Left ventricle myocardium inferior (tissue), 1 donor: ENCODE data around the gene ANKRD10. TPM values are rescaled to one million over a fixed set of nuclear protein-coding genes. Genes with fewer than 3 reads are reported as not detected.
"Not testable (repeated sequence)": the region's sequence is repeated elsewhere in the genome, so short reads cannot be mapped to it uniquely, and the experiment has no call there.

Experiments used
- DNase-seq: peaks from one replicate; pipeline ENCODE4 v3.0.0-alpha.2; 2020
- H3K27ac ChIP-seq: fragments of 200-600 bp; replicated peaks from 2 replicates; pipeline ENCODE4 v1.8.0; 2021
- H3K27me3 ChIP-seq: fragments of 200-600 bp; 2 replicates; pipeline ENCODE4 v1.8.0; 2021; ENCODE audit warnings: low read depth
- H3K36me3 ChIP-seq: fragments of 200-600 bp; 2 replicates; pipeline ENCODE4 v1.8.0; 2021
- H3K4me1 ChIP-seq: fragments of 200-600 bp; 2 replicates; pipeline ENCODE4 v1.8.0; 2021
- H3K4me3 ChIP-seq: fragments of 200-600 bp; 2 replicates; pipeline ENCODE4 v1.8.0; 2021; ENCODE audit warnings: mild to moderate bottlenecking, moderate library complexity
- H3K9me3 ChIP-seq: fragments of 200-600 bp; replicated peaks from 2 replicates; pipeline ENCODE4 v1.8.0; 2021
- intact Hi-C: fragments of 100-400 bp; cut with micrococcal nuclease; formaldehyde crosslinking; loops from one replicate; pipeline ENCODE4 v1.11.0; 2022
- total RNA-seq: library from RNA; stranded (reverse); fragmentation: NEBNext Ultra II Directional; extraction: Animal tissue kit (Norgen Biotek cat#: 25700); gene quantifications from one replicate; pipeline ENCODE4 v1.2.1, GENCODE V29; 2021
- TF ChIP-seq, protein P1 (sequence below): fragments of 200-600 bp; IDR thresholded peaks from 2 replicates; pipeline ENCODE4 v1.8.0; 2021; ENCODE audit warnings: antibody characterized with exemption, mild to moderate bottlenecking, borderline replicate concordance
- donor health status: DM: no; HTN: yes; CAD: no; lungs with severe emphysema.

Gene ANKRD10
- total RNA-seq, 1 donor from 2014 or later, result 45.9 TPM

DNA sequence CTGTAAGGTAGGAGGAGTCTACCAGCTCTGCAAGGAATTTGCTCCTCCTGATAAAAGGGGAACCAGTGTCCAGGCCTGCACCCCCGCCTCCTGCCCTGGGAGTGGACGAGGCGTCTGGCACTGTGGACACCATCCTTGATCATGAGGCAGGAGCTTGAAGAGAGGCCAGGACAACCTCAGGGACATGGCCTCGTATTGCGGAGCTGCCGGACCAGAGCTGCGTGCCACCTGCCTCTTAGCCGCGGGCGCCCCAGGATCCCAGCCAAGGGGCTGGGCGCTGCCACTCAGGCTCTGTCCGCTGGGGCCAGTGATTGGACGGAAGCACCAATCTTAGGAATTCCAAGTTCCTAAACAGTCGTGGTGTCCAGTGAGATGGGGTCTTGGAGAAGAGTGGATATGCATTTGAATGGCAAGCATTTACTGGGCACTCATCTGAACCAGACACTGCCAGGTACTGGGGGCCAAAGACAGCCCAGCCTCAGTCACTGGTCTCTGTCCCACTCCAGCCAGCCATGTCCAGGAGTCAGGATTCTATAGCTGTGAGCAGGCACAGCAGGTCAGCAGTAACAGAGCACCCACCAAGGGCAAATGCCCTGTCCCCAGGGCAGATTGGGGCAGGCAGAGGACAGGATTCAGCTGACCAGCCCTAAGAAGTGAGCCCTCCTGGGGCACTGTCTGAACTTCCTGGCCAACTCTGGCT is 39.1 kb upstream of the ANKRD10 start:
- Histone ChIP-seq H3K9me3 (no peaks in the 10 kb centered on the region), H3K36me3 (no peaks in the 10 kb centered on the region), H3K27ac (no peak overlapping the region), H3K4me3 (no peak overlapping the region), H3K4me1 (peaks cover 7% of the 10 kb centered on the region), H3K27me3 (no peaks in the 10 kb centered on the region)
- DNase-seq, result no peak
- TF ChIP-seq, protein P1, sequence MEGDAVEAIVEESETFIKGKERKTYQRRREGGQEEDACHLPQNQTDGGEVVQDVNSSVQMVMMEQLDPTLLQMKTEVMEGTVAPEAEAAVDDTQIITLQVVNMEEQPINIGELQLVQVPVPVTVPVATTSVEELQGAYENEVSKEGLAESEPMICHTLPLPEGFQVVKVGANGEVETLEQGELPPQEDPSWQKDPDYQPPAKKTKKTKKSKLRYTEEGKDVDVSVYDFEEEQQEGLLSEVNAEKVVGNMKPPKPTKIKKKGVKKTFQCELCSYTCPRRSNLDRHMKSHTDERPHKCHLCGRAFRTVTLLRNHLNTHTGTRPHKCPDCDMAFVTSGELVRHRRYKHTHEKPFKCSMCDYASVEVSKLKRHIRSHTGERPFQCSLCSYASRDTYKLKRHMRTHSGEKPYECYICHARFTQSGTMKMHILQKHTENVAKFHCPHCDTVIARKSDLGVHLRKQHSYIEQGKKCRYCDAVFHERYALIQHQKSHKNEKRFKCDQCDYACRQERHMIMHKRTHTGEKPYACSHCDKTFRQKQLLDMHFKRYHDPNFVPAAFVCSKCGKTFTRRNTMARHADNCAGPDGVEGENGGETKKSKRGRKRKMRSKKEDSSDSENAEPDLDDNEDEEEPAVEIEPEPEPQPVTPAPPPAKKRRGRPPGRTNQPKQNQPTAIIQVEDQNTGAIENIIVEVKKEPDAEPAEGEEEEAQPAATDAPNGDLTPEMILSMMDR, result no peak
- intact Hi-C loops, result no loop called here

DNA sequence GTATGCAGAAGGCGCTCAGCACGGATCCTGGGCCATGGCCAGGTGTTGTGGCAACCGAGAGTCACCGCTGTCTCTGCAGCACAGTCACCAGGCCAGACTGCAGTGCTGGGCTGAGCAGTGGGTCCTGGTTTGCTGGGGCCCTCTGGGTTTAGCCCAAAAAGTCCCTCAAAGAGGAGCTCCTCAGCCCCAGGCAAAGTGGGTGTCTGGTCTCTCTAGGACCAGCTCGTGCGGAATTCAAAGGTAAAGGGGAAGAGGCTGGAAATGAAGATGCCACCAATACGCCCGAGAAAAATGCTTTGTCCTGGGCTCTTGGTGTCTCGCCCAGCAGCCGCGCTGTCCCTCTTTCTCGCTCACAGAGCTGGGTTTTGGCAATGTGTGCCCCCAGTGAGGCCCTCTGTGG is 38.5 kb upstream of the ANKRD10 start:
- TF ChIP-seq, protein P1, result no peak
- H3K36me3 ChIP-seq, result no peaks in the 10 kb centered on the region
- H3K27ac ChIP-seq, result no peak overlapping the region
- DNase-seq, result no peak
- no peaks in the 10 kb centered on the region for H3K9me3 ChIP-seq
- H3K4me3 ChIP-seq, result no peak overlapping the region
- H3K27me3 ChIP-seq, result no peaks in the 10 kb centered on the region
- intact Hi-C loops, result no loop called here
- peaks cover 7% of the 10 kb centered on the region for H3K4me1 ChIP-seq

DNA sequence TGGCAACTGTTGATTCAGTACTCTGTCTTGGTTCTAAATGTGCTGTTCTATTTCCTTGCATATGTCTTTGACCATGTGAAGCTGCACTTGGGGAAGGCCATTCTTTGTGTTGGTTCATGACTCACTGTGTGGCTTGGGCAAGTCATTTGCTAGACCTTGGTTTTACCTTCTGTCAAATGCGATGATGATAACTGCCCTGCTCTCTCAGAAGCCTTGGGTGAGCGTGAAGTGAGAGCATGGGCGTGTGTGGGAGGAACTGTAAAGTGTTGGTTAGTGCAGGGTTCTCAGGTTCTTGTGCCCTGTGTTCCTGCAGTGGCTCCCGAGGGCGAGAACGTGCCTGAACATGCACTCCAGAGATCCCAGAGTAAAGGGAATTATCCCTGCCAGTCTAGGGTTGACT is 37.3 kb upstream of the ANKRD10 start:
- H3K27me3 ChIP-seq, intact Hi-C loops: not testable (repeated sequence)

DNA sequence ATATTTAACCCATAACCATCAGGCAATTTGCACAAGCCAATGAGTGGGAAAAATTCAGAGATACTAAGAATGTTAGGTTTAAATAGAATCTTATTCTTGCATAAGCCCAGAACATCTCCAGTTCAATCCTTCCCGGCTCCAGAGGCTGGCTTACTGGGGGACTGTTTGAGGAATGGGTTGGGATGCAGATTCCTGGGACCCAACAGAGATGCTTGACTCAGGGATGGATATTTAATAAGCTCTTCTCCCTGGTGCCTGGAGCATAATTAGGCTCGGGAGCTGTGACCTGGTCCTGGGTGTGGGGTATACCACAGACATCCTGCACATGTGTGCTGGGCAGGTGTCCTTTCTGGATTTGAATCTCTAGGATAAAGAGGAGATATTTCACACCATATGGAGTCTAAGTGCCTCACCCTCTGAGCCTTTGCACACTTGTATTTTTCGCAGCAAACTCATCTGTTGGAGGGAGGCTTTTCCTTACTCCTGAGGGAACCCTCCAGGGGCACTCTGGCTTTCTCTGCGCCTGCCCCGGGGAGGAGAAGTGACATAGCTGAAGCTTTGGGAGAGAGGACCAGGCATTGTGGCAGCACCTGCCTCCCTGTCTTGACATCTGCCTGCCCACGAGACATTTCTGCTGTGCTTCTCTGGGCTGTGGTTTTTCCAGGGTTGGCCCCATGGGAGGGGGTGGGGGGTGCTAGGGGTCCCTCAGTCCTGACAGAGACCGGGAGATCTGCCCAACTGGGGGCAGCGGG is 36.1 kb upstream of the ANKRD10 start:
- Histone ChIP-seq H3K9me3 (no peaks in the 10 kb centered on the region), H3K36me3 (no peaks in the 10 kb centered on the region), H3K4me3 (no peak overlapping the region), H3K27me3 (no peaks in the 10 kb centered on the region), H3K4me1 (peaks cover 7% of the 10 kb centered on the region), H3K27ac (no peak overlapping the region)
- DNase-seq, result no peak
- intact Hi-C loops, result no loop called here
- TF ChIP-seq, protein P1, result no peak

More for the DNA sequence above, 37.3 kb upstream of the ANKRD10 start:
- H3K9me3 ChIP-seq, H3K27ac ChIP-seq, H3K36me3 ChIP-seq, DNase-seq, H3K4me1 ChIP-seq, H3K4me3 ChIP-seq: not testable (repeated sequence)

DNA sequence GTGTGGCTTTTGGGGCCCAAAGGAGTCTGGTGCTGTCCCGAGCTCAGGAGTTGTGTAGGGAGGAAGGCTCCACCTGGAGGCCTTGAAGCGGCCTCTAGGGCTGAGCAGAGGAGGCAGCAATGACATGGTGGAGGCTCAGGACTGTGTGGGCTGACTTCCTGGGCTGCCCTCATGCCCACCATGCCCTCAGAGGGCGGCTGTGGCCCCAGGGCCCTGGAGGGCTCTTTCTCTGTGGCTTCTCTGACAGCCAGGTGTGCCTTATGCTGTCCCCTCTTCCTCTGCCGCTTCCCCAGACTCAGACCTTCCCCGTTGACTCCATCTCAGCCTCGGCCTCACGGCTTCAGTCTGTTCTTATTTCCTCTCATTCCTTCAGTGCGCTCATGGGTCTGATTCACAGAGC is 35.5 kb upstream of the ANKRD10 start:
- Histone ChIP-seq H3K36me3 (no peaks in the 10 kb centered on the region), H3K4me3 (no peak overlapping the region), H3K27me3 (no peaks in the 10 kb centered on the region), H3K4me1 (peaks cover 6% of the 10 kb centered on the region), H3K27ac (no peak overlapping the region), H3K9me3 (no peaks in the 10 kb centered on the region)
- intact Hi-C loops, result no loop called here
- TF ChIP-seq, protein P1, result no peak
- no peak for DNase-seq

DNA sequence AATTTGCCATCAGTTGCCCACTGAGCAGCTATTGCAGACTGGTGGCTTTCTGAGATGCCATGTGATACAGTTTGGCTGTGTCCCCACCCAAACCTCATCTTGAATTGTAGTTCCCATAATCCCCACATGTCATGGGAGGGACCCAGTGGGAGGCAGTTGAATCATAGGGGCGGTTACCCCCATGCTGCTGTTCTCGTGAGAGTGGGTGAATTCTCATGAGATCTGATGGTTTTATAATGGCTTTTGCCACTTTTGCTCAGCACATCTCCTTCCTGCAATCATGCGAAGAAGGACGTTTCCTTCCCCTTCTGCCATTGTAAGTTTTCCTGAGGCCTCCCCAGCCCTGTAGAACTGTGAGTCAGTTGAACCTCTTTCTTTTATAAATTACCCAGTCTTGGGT is 34.8 kb upstream of the ANKRD10 start:
- H3K4me3 ChIP-seq, result no peak overlapping the region
- intact Hi-C loops, result no loop called here

More for the DNA sequence above, 34.8 kb upstream of the ANKRD10 start:
- H3K36me3 ChIP-seq, result no peaks in the 10 kb centered on the region
- TF ChIP-seq, protein P1, result no peak
- H3K9me3 ChIP-seq, result no peaks in the 10 kb centered on the region
- peaks cover 3% of the 10 kb centered on the region for H3K4me1 ChIP-seq
- DNase-seq, result no peak
- no peaks in the 10 kb centered on the region for H3K27me3 ChIP-seq
- H3K27ac ChIP-seq, result no peak overlapping the region
